Astrocyte (in vitro differentiated cells and primary cell): ENCODE results near the gene SPN. TPM values are rescaled to one million over a fixed set of nuclear protein-coding genes. Genes with fewer than 3 reads are reported as not detected.
"Not testable (repeated sequence)": the region's sequence is repeated elsewhere in the genome, so short reads cannot be mapped to it uniquely, and the experiment has no call there.

Experiments
- DNase-seq: peaks from one replicate; pipeline ENCODE4 v3.0.0-alpha.2; 2010; ENCODE audit warnings: low read depth
- FAIRE-seq: peaks from 2 replicates; lab custom pipeline; 2011; peaks lifted over from hg19 to GRCh38; lab: Jason Lieb, UNC
- H2AFZ ChIP-seq: 2 replicates; pipeline ENCODE4 v1.6.0; 2012; ENCODE audit warnings: low read depth, low read length, inconsistent platforms
- H3K27ac ChIP-seq: 2 replicates; pipeline ENCODE4 v1.5.1; 2011; ENCODE audit warnings: low read depth, low read length, inconsistent platforms
- H3K27me3 ChIP-seq: 2 replicates; pipeline ENCODE4 v1.6.0; 2011; ENCODE audit warnings: low read length, inconsistent platforms; ENCODE audit not compliant: insufficient read depth
- H3K36me3 ChIP-seq: 2 replicates; pipeline ENCODE4 v1.5.1; 2011; ENCODE audit warnings: low read length, inconsistent platforms; ENCODE audit not compliant: insufficient read depth
- H3K4me1 ChIP-seq: 2 replicates; pipeline ENCODE4 v1.5.1; 2011; ENCODE audit warnings: low read length, inconsistent platforms; ENCODE audit not compliant: insufficient read depth
- H3K4me2 ChIP-seq: 2 replicates; pipeline ENCODE4 v1.6.0; 2012; ENCODE audit warnings: low read length, inconsistent platforms
- H3K4me3 ChIP-seq: 2 replicates; pipeline ENCODE4 v1.5.1; 2011; ENCODE audit warnings: low read depth, mild to moderate bottlenecking, low read length, inconsistent platforms; ENCODE audit not compliant: insufficient read depth
- H3K79me2 ChIP-seq: 2 replicates; pipeline ENCODE4 v1.6.0; 2012; ENCODE audit warnings: mild to moderate bottlenecking, low read length, inconsistent platforms; ENCODE audit not compliant: insufficient read depth
- H3K9ac ChIP-seq: 2 replicates; pipeline ENCODE4 v1.6.0; 2012; ENCODE audit warnings: mild to moderate bottlenecking, low read length, inconsistent platforms
- H3K9me3 ChIP-seq: 2 replicates; pipeline ENCODE4 v1.5.1; 2012; ENCODE audit warnings: low read depth, mild to moderate bottlenecking, low read length, inconsistent platforms; ENCODE audit not compliant: insufficient read depth
- H4K20me1 ChIP-seq: 2 replicates; pipeline ENCODE4 v1.6.0; 2012; ENCODE audit warnings: low read length, inconsistent platforms; ENCODE audit not compliant: insufficient read depth
- H3K27ac Mint-ChIP-seq: one replicate; pipeline ENCODE4 v1.8.0; 2021; ENCODE audit warnings: mild to moderate bottlenecking, mixed read lengths; ENCODE audit not compliant: unreplicated experiment
- H3K27me3 Mint-ChIP-seq: one replicate; pipeline ENCODE4 v1.8.0; 2021; ENCODE audit warnings: low read depth, mixed read lengths; ENCODE audit not compliant: unreplicated experiment
- H3K36me3 Mint-ChIP-seq: one replicate; pipeline ENCODE4 v1.8.0; 2021; ENCODE audit warnings: low read depth, mixed read lengths; ENCODE audit not compliant: unreplicated experiment
- H3K4me1 Mint-ChIP-seq: one replicate; pipeline ENCODE4 v1.8.0; 2021; ENCODE audit warnings: low read depth, mixed read lengths; ENCODE audit not compliant: unreplicated experiment
- H3K4me3 Mint-ChIP-seq: one replicate; pipeline ENCODE4 v1.8.0; 2021; ENCODE audit warnings: mild to moderate bottlenecking, moderate library complexity, mixed read lengths; ENCODE audit not compliant: unreplicated experiment
- H3K9me3 Mint-ChIP-seq: one replicate; pipeline ENCODE4 v1.8.0; 2021; ENCODE audit warnings: mild to moderate bottlenecking, mixed read lengths; ENCODE audit not compliant: unreplicated experiment
- EZH2 ChIP-seq: IDR thresholded peaks from 2 replicates; pipeline ENCODE4 v1.6.1; 2012; ENCODE audit warnings: mild to moderate bottlenecking, low read length, inconsistent platforms; ENCODE audit not compliant: insufficient read depth
- total RNA-seq: library from RNA; stranded (reverse); gene quantifications from 2 replicates; pipeline ENCODE4 v1.2.1, GENCODE V29; 2021
- TF ChIP-seq, protein P1 (sequence below): IDR thresholded peaks from 2 replicates; pipeline ENCODE4 v1.5.1; 2011; ENCODE audit warnings: low read depth, mild to moderate bottlenecking, inconsistent platforms, low read length, moderate library complexity; ENCODE audit not compliant: insufficient read depth

Gene SPN
- total RNA-seq, 1 donor from 2014 or later, result 0.07 TPM

DNA sequence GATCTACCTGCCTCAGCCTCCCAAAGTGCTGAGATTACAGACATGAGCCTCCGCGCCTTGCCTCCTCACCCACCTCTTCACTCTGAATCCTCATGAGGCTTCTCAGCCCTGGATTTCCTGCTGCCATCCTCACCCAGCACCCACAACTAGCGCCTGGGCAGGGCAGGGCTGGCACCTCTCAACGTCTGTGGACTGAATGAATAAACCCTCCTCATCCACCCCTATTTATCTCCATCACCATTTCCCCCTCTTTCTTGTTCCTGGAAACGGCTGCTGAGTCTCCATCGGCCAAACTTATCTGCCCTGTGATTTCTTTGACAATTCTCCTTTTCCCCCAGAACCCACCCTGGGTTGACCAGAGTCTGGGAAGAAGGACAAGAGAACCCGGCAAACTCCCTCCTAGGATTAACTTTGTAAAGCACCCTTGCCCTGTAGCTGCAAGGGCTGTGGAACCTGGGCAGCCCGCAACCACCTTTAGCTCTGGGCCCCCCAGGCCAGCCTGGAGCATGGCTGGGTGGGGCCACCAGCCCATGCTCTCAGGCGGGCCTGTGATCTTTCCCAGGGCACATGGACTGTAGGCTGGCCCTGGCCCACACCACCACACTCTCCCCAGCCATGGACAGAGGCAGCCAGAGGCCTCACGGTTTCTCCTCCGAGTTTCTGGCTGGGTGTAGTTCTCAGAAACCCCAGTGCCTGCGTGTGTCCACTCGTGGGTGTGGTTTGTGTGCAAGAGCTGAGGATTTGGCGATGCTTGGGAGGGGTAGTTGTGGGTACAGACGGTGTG is 2.4 kb downstream of the SPN start:
- peaks cover 7% of the 10 kb centered on the region for H3K27me3 Mint-ChIP-seq
- DNase-seq (no peak), FAIRE-seq (no peak)
- Histone ChIP-seq H3K4me1 (no peaks in the 10 kb centered on the region), H3K9ac (no peak overlapping the region), H3K9me3 (no peaks in the 10 kb centered on the region), H2AFZ (no peak overlapping the region), H3K27ac (no peak overlapping the region), H3K36me3 (no peaks in the 10 kb centered on the region), H3K79me2 (no peaks in the 10 kb centered on the region), H4K20me1 (no peaks in the 10 kb centered on the region), H3K27me3 (no peaks in the 10 kb centered on the region), H3K4me3 (no peak overlapping the region), H3K4me2 (no peak overlapping the region)
- peaks cover 7% of the 10 kb centered on the region for H3K4me1 Mint-ChIP-seq
- H3K9me3 Mint-ChIP-seq, result no peaks in the 10 kb centered on the region
- no peak overlapping the region for H3K4me3 Mint-ChIP-seq
- TF ChIP-seq, protein P1, sequence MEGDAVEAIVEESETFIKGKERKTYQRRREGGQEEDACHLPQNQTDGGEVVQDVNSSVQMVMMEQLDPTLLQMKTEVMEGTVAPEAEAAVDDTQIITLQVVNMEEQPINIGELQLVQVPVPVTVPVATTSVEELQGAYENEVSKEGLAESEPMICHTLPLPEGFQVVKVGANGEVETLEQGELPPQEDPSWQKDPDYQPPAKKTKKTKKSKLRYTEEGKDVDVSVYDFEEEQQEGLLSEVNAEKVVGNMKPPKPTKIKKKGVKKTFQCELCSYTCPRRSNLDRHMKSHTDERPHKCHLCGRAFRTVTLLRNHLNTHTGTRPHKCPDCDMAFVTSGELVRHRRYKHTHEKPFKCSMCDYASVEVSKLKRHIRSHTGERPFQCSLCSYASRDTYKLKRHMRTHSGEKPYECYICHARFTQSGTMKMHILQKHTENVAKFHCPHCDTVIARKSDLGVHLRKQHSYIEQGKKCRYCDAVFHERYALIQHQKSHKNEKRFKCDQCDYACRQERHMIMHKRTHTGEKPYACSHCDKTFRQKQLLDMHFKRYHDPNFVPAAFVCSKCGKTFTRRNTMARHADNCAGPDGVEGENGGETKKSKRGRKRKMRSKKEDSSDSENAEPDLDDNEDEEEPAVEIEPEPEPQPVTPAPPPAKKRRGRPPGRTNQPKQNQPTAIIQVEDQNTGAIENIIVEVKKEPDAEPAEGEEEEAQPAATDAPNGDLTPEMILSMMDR, result no peak
- TF ChIP-seq EZH2, result no peak
- H3K27ac Mint-ChIP-seq, result no peak overlapping the region
- no peaks in the 10 kb centered on the region for H3K36me3 Mint-ChIP-seq

DNA sequence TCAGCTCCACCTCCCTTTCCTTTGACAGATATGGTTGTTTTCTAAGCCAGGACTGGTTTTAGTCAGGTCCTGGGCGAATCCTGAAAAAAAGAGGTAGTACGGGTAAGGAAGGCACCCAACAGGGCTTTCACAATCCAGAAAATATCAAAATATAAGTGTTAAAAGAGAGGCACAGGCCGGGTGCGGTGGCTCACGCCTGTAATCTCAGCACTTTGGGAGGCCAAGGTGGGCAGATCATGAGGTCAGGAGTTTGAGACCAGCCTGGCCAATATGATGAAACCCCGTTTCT is 4.2 kb downstream of the SPN start:
- H4K20me1 ChIP-seq, H3K36me3 Mint-ChIP-seq, H3K9me3 ChIP-seq, H3K27me3 ChIP-seq, H3K9ac ChIP-seq, FAIRE-seq, H3K9me3 Mint-ChIP-seq, H3K4me1 Mint-ChIP-seq, DNase-seq, H3K36me3 ChIP-seq, H3K27ac ChIP-seq, H2AFZ ChIP-seq, H3K4me3 Mint-ChIP-seq, H3K79me2 ChIP-seq, H3K4me2 ChIP-seq, H3K27me3 Mint-ChIP-seq, H3K27ac Mint-ChIP-seq, H3K4me1 ChIP-seq, H3K4me3 ChIP-seq: not testable (repeated sequence)

DNA sequence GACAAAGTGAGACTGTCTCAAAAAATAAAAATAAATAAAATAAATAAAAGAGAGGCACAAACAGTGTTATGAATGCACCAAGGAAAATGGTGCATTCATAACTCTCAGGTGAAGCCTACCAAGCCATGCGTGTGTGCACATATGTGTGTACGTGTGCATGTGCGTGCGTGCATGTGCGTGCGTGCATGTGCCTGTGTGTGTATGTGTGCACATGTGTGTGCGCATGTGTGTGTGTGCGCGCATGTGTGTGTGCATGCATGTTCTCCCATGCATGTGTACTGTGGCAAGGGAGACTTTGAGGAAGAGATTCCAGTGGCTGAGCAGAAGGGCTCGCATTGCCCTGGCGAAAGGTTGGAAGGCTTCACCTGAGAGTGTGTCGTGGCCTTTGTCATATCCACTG is 4.7 kb downstream of the SPN start:
- no peaks in the 10 kb centered on the region for H3K27me3 ChIP-seq
- H3K4me3 ChIP-seq, result no peak overlapping the region
- no peaks in the 10 kb centered on the region for H3K9me3 ChIP-seq
- no peaks in the 10 kb centered on the region for H4K20me1 ChIP-seq
- no peaks in the 10 kb centered on the region for H3K9me3 Mint-ChIP-seq
- no peaks in the 10 kb centered on the region for H3K36me3 Mint-ChIP-seq
- no peak overlapping the region for H3K9ac ChIP-seq
- no peak for FAIRE-seq
- no peak overlapping the region for H2AFZ ChIP-seq
- TF ChIP-seq, protein P1, result no peak
- no peak for TF ChIP-seq EZH2
- no peak for DNase-seq
- no peak overlapping the region for H3K4me3 Mint-ChIP-seq
- H3K4me2 ChIP-seq, result no peak overlapping the region
- no peak overlapping the region for H3K27ac Mint-ChIP-seq
- no peak overlapping the region for H3K27ac ChIP-seq
- H3K79me2 ChIP-seq, result no peaks in the 10 kb centered on the region
- H3K4me1 ChIP-seq, result no peaks in the 10 kb centered on the region
- no peaks in the 10 kb centered on the region for H3K36me3 ChIP-seq
- peaks cover 7% of the 10 kb centered on the region for H3K4me1 Mint-ChIP-seq
- H3K27me3 Mint-ChIP-seq, result peaks cover 7% of the 10 kb centered on the region
